WTC11 (cell line): ENCODE measurements around the gene KCNC4.

Experiments
- AFF4 ChIP-seq: sonication (generic); formaldehyde crosslinking; IDR thresholded peaks from 2 replicates; pipeline ENCODE4 v1.8.1; 2023; ENCODE audit warnings: mild to moderate bottlenecking, missing genetic modification reagents, borderline replicate concordance
- ATF2 ChIP-seq: sonication (generic); formaldehyde crosslinking; IDR thresholded peaks from 2 replicates; pipeline ENCODE4 v1.8.1; 2022; ENCODE audit warnings: low read depth, missing genetic modification reagents, borderline replicate concordance
- ATF3 ChIP-seq: sonication (generic); formaldehyde crosslinking; conservative IDR thresholded peaks from 2 replicates; pipeline ENCODE4 v1.8.1; 2022; ENCODE audit warnings: mild to moderate bottlenecking, missing genetic modification reagents
- CTCF ChIP-seq: fragments of 200-600 bp; IDR thresholded peaks from 2 replicates; pipeline ENCODE4 v1.8.0; 2022; ENCODE audit warnings: antibody characterized with exemption
- E2F4 ChIP-seq: sonication (generic); formaldehyde crosslinking; IDR thresholded peaks from 2 replicates; pipeline ENCODE4 v1.8.1; 2022; ENCODE audit warnings: low read depth, mild to moderate bottlenecking, moderate library complexity, missing genetic modification reagents, borderline replicate concordance
- ETV6 ChIP-seq: sonication (generic); formaldehyde crosslinking; IDR thresholded peaks from 2 replicates; pipeline ENCODE4 v1.8.1; 2022; ENCODE audit warnings: mild to moderate bottlenecking, missing genetic modification reagents
- FOXK1 ChIP-seq: sonication (generic); formaldehyde crosslinking; IDR thresholded peaks from 2 replicates; pipeline ENCODE4 v1.8.0; 2022; ENCODE audit warnings: mild to moderate bottlenecking, moderate library complexity, missing genetic modification reagents
- JUN ChIP-seq: sonication (generic); formaldehyde crosslinking; IDR thresholded peaks from 2 replicates; pipeline ENCODE4 v1.8.0; 2023; ENCODE audit warnings: mild to moderate bottlenecking, missing genetic modification reagents
- KAT7 ChIP-seq: sonication (generic); formaldehyde crosslinking; IDR thresholded peaks from 2 replicates; pipeline ENCODE4 v1.8.1; 2023; ENCODE audit warnings: missing genetic modification reagents, mild to moderate bottlenecking, borderline replicate concordance
- MAX ChIP-seq: sonication (generic); formaldehyde crosslinking; IDR thresholded peaks from 2 replicates; pipeline ENCODE4 v1.8.0; 2022; ENCODE audit warnings: mild to moderate bottlenecking, missing genetic modification reagents
- SP1 ChIP-seq: sonication (generic); formaldehyde crosslinking; conservative IDR thresholded peaks from 2 replicates; pipeline ENCODE4 v1.8.1; 2022; ENCODE audit warnings: missing genetic modification reagents
- USF1 ChIP-seq: sonication (generic); formaldehyde crosslinking; IDR thresholded peaks from 2 replicates; pipeline ENCODE4 v1.8.0; 2022; ENCODE audit warnings: mild to moderate bottlenecking, missing genetic modification reagents
- USF2 ChIP-seq: sonication (generic); formaldehyde crosslinking; IDR thresholded peaks from 2 replicates; pipeline ENCODE4 v1.8.1; 2023; ENCODE audit warnings: mild to moderate bottlenecking, missing genetic modification reagents, moderate library complexity
- ZNF219 ChIP-seq: sonication (generic); formaldehyde crosslinking; IDR thresholded peaks from 2 replicates; pipeline ENCODE4 v1.8.0; 2023; ENCODE audit warnings: missing genetic modification reagents, mild to moderate bottlenecking, borderline replicate concordance

GRCh38 chr1:110225212-110225611, 15.1 kb downstream of the KCNC4 start:
- TF ChIP-seq CTCF (no peak), USF1 (no peak), KAT7 (CRISPR knock-in tag) (no peak), ATF3 (no peak), AFF4 (CRISPR knock-in tag) (no peak), USF2 (CRISPR knock-in tag) (no peak), SP1 (CRISPR knock-in tag) (no peak), ZNF219 (no peak), ATF2 (no peak), FOXK1 (CRISPR knock-in tag) (no peak), E2F4 (CRISPR knock-in tag) (no peak), JUN (CRISPR knock-in tag) (no peak), MAX (no peak), ETV6 (no peak)
